Tibial artery (tissue), 4 donors: ENCODE data around the gene CHKB.

Experiments used
- DNase-seq, 2 donors: peaks; one replicate each; pipeline ENCODE4 v3.0.0-alpha.2; 2019
- H3K27ac ChIP-seq, 2 donors: fragments of 200-600 bp; sonication (generic) in 1 of 2; 1 replicate in 1 of 2; 2 replicates in 1 of 2; pipeline ENCODE4 v1.5.1; 2018 to 2019; ENCODE audit warnings: mild to moderate bottlenecking in 1 of 2
- H3K27me3 ChIP-seq, 2 donors: fragments of 200-600 bp; sonication (generic) in 1 of 2; one replicate each; pipeline versions ENCODE4 v1.5.1 to v1.6.0; 2016 to 2019
- H3K36me3 ChIP-seq, 3 donors: fragments of 200-600 bp; sonication (generic) in 2 of 3; one replicate each; pipeline ENCODE4 v1.5.1; 2016 to 2019; ENCODE audit warnings: mild to moderate bottlenecking in 2 of 3
- H3K4me1 ChIP-seq, 4 donors: fragments of 200-600 bp; sonication (generic) in 2 of 4; 1 replicate in 3 of 4; 2 replicates in 1 of 4; pipeline ENCODE4 v1.5.1; 2016 to 2019
- H3K4me3 ChIP-seq, 2 donors: fragments of 200-600 bp; sonication (generic) in 1 of 2; 1 replicate in 1 of 2; 2 replicates in 1 of 2; pipeline ENCODE4 v1.5.1; 2018 to 2019; ENCODE audit warnings: mild to moderate bottlenecking in 2 of 2
- H3K9me3 ChIP-seq, 3 donors: fragments of 200-600 bp; sonication (generic) in 1 of 3; one replicate each; pipeline ENCODE4 v1.5.1; 2016 to 2019
- intact Hi-C: fragments of 100-400 bp; cut with DNase I; formaldehyde crosslinking; loops from one replicate; pipeline ENCODE4 v1.15.0; 2023; ENCODE audit warnings: low total_unique reads
- TF ChIP-seq, protein P1 (sequence below), 2 experiments: fragments of 200-600 bp in 1 of 2; fragments of 450-650 bp in 1 of 2; IDR thresholded peaks; one replicate each; pipeline ENCODE4 v1.5.1; 2017 to 2019; ENCODE audit warnings: antibody characterized with exemption in 2 of 2, mild to moderate bottlenecking in 1 of 2, moderate library complexity in 1 of 2

CHKB gene

DNA sequence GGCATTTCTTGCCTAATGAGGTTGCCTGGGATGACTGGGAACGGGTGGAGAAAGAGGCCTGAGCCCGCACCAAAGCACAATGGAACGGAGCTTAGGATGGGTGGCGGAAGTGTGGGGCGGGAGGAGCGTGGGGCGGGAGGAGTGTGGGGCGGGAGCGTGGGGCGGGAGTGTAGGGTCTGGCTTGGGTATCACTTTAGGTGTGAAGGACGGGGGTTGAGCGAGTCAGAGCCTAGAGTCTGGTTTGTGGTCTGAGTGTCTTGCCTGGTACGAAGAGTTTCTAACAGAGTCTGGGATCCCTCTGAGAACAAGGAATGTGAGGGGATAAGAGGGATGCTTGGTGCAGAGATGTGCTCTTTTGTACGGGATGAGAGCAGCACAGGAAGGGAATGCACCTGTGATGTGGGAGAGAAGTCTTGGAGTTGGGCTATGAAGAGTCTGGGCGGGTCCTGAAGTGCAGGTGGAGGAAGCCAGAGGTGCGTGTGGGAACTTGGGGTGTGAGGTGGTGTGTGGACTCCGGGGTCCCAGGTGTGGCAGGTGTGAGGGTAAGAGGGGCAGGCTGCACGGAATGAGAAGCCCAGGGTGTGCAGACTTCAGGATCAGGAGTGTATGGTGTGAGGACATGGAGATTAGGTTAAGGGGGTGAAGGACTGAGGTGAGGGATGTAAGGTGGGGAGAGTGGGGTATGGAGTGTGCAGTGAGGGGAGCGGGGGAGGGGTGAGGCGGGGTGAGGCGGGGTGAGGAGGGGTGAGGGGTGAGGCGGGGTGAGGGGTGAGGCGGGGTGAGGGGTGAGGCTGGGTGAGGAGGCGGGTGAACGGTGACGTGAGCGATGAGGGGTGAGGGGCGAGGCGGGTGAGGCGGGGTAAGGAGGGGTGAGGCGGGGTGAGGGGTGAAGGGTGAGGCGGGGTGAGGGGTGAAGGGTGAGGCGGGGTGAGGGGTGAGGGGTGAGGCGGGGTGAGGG lies 21.0 kb downstream of the CHKB start:
- intact Hi-C loops: no loop called here

DNA sequence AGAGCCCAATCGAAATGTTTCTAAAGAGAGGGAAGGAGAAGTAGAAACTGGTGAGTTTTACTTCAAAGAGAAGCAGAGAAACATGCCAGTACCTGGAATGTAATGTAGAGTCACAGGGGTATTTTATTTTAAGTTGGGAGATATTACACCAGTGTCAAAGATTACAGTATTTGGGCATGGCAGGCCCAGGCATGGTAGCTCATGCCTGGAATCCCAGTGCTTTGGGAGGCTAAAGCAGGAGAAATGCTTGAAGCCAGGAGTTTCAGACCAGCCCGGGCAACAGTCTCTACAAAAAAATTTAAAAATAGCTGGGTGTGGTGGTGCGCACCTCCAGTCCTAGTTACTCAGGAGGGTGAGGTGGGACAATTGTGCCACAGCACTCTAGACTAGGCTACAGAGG lies 22.6 kb downstream of the CHKB start:
- H3K4me3 ChIP-seq: no peak overlapping the region
- no peaks in the 10 kb centered on the region for H3K9me3 ChIP-seq
- H3K36me3 ChIP-seq: no peaks in the 10 kb centered on the region
- H3K4me1 ChIP-seq: peaks cover 0 to 11% (median 7%) of the 10 kb centered on the region in 4 donors
- intact Hi-C loops: no loop called here
- H3K27ac ChIP-seq: no peak overlapping the region
- DNase-seq: no peak
- TF ChIP-seq, protein P1, sequence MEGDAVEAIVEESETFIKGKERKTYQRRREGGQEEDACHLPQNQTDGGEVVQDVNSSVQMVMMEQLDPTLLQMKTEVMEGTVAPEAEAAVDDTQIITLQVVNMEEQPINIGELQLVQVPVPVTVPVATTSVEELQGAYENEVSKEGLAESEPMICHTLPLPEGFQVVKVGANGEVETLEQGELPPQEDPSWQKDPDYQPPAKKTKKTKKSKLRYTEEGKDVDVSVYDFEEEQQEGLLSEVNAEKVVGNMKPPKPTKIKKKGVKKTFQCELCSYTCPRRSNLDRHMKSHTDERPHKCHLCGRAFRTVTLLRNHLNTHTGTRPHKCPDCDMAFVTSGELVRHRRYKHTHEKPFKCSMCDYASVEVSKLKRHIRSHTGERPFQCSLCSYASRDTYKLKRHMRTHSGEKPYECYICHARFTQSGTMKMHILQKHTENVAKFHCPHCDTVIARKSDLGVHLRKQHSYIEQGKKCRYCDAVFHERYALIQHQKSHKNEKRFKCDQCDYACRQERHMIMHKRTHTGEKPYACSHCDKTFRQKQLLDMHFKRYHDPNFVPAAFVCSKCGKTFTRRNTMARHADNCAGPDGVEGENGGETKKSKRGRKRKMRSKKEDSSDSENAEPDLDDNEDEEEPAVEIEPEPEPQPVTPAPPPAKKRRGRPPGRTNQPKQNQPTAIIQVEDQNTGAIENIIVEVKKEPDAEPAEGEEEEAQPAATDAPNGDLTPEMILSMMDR (IDR thresholded peaks at IDR 0.05): no peak
- peaks cover 0 to 12% of the 10 kb centered on the region in 2 donors for H3K27me3 ChIP-seq

More for the DNA sequence above, 21.0 kb downstream of the CHKB start:
- peaks cover 0 to 12% of the 10 kb centered on the region in 2 donors for H3K27me3 ChIP-seq
- H3K9me3 ChIP-seq: no peaks in the 10 kb centered on the region
- no peak for DNase-seq
- peaks cover 0 to 11% (median 7%) of the 10 kb centered on the region in 4 donors for H3K4me1 ChIP-seq
- H3K36me3 ChIP-seq: no peaks in the 10 kb centered on the region
- no peak overlapping the region for H3K4me3 ChIP-seq
- TF ChIP-seq, protein P1 (IDR thresholded peaks at IDR 0.05): no peak
- H3K27ac ChIP-seq: no peak overlapping the region

GRCh38 chr22:50556703-50557102 lies 25.9 kb downstream of the CHKB start:
- intact Hi-C loops: no loop called here
- DNase-seq: no peak
- TF ChIP-seq, protein P1 (IDR thresholded peaks at IDR 0.05): no peak
- Histone ChIP-seq H3K27ac (no peak overlapping the region), H3K9me3 (no peaks in the 10 kb centered on the region), H3K36me3 (no peaks in the 10 kb centered on the region), H3K4me1 (no peaks in the 10 kb centered on the region), H3K4me3 (no peak overlapping the region), H3K27me3 (peaks cover 0 to 24% of the 10 kb centered on the region in 2 donors)

- Histone ChIP-seq H3K36me3 (no peaks in the 10 kb centered on the region), H3K27ac (no peak overlapping the region), H3K9me3 (no peaks in the 10 kb centered on the region), H3K27me3 (peaks cover 0 to 51% of the 10 kb centered on the region in 2 donors), H3K4me3 (no peak overlapping the region), H3K4me1 (peaks cover 0 to 8% (median 7%) of the 10 kb centered on the region in 4 donors)
- TF ChIP-seq, protein P1 (IDR thresholded peaks at IDR 0.05): no peak
- intact Hi-C loops: no loop called here
- no peak for DNase-seq
These were observed 29.3 kb downstream of the CHKB start for GRCh38 chr22:50553310-50553709.

- H3K4me1 ChIP-seq: peaks cover 0 to 21% (median 12%) of the 10 kb centered on the region in 4 donors
- peaks cover 0 to 66% of the 10 kb centered on the region in 2 donors for H3K27me3 ChIP-seq
- no peak for DNase-seq
- TF ChIP-seq, protein P1 (IDR thresholded peaks at IDR 0.05): no peak
- no peak overlapping the region for H3K4me3 ChIP-seq
- intact Hi-C loops: no loop called here
- H3K36me3 ChIP-seq: no peaks in the 10 kb centered on the region
- H3K9me3 ChIP-seq: no peaks in the 10 kb centered on the region
- H3K27ac ChIP-seq: no peak overlapping the region
These were observed 31.4 kb downstream of the CHKB start for GRCh38 chr22:50551160-50551752.
